ENCODE data around the gene F2RL2. TPM values are rescaled to one million over a fixed set of nuclear protein-coding genes. Genes with fewer than 3 reads are reported as not detected.

Gene F2RL2
- total and polyA plus RNA-seq, 4 donors: 0.08 to 1.3 (median 0.78) TPM

DNA sequence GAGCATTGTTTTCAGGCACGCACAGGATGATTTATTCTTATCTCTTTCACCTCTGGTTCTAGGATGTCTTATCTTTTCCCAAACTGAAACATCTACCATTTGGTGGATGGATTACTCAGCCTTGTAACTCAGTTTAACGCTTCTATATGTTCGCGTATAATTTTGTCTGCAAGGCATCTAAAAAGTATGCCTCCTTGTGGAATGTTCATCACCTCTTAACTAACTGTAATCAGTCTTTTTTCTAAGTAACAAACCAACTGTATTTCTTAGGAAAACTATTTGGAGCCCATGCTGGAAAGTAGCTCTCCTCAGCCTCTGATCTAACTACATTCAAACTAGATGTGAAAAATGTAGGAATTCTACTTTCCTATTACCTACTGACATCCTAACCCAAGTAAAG, 11.5 kb upstream of the F2RL2 start:
- no peak for DNase-seq (ENCODE audit: low spot score)
- no peak overlapping the region for H3K9ac ChIP-seq (ENCODE audit: low read depth in 1 of 2, low read length in 2 of 2)
- no peak for TF ChIP-seq RAD21 (IDR thresholded peaks at IDR 0.05)
- TF ChIP-seq HNF4A (conservative IDR thresholded peaks at IDR 0.05): no peak
- no peak for TF ChIP-seq TAF1 (conservative IDR thresholded peaks at IDR 0.05)
- TF ChIP-seq GABPA (IDR thresholded peaks at IDR 0.05 in 1 of 2, conservative IDR thresholded peaks at IDR 0.05 in 1 of 2): no peak
- TF ChIP-seq JUND (IDR thresholded peaks at IDR 0.05): no peak
- TF ChIP-seq MAX (IDR thresholded peaks at IDR 0.05): no peak
- TF ChIP-seq, protein P1, sequence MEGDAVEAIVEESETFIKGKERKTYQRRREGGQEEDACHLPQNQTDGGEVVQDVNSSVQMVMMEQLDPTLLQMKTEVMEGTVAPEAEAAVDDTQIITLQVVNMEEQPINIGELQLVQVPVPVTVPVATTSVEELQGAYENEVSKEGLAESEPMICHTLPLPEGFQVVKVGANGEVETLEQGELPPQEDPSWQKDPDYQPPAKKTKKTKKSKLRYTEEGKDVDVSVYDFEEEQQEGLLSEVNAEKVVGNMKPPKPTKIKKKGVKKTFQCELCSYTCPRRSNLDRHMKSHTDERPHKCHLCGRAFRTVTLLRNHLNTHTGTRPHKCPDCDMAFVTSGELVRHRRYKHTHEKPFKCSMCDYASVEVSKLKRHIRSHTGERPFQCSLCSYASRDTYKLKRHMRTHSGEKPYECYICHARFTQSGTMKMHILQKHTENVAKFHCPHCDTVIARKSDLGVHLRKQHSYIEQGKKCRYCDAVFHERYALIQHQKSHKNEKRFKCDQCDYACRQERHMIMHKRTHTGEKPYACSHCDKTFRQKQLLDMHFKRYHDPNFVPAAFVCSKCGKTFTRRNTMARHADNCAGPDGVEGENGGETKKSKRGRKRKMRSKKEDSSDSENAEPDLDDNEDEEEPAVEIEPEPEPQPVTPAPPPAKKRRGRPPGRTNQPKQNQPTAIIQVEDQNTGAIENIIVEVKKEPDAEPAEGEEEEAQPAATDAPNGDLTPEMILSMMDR (IDR thresholded peaks at IDR 0.05; ENCODE audit: low read depth, low read length, missing input control): no peak
- TF ChIP-seq EGR1 (IDR thresholded peaks at IDR 0.05; ENCODE audit: low read depth in 2 of 2): no peak
- no peak for TF ChIP-seq FOXA1 (IDR thresholded peaks at IDR 0.05)
- no peak for TF ChIP-seq RXRA (IDR thresholded peaks at IDR 0.05)
- TF ChIP-seq SP1 (IDR thresholded peaks at IDR 0.05): no peak
- TF ChIP-seq HNF4G (IDR thresholded peaks at IDR 0.05): no peak
- peaks cover 0 to 19% (median 14%) of the 10 kb centered on the region in 4 donors for H3K36me3 ChIP-seq (ENCODE audit: control insufficient read depth in 4 of 4, insufficient read depth in 3 of 4, low read depth in 1 of 4, low read length in 3 of 4)
- no peaks in the 10 kb centered on the region for H3K9me3 ChIP-seq (ENCODE audit: control insufficient read depth in 4 of 4, low read length in 3 of 4)
- 72% methylated on average over 4 of the region's 4 CpGs for WGBS
- H3K27ac ChIP-seq (ENCODE audit: low read depth in 1 of 2, low read length in 2 of 2): no peak overlapping the region
- no peaks in the 10 kb centered on the region for H3K27me3 ChIP-seq (ENCODE audit: control insufficient read depth in 4 of 4, insufficient read depth in 4 of 4, low read length in 3 of 4)
- peaks cover 2 to 20% (median 6%) of the 10 kb centered on the region in 4 donors for H3K4me1 ChIP-seq (ENCODE audit: control insufficient read depth in 4 of 4, insufficient read depth in 4 of 4, low read length in 3 of 4)
- no peak overlapping the region for H3K4me3 ChIP-seq (ENCODE audit: low read depth in 1 of 3, low read length in 3 of 3)

DNA sequence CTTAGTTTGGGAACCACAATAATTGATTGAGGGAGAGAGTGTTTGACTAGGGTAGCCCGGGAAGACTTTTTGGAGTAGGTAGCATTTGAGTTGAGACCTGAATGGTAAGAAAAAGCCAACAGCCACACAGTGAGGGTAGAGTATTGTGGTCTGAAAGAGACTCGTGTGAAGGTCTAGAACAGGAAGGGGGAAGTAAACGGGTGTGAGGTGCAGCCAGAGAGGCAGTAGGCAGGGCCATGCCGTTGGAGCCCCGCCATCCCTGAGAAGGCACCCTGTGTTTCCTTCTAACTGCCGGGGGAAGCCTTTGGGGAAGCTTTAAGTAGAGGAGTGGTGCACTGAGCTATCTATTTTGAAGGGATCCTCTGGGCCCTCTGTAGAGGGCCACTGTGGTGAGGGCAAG, 3.5 kb upstream of the F2RL2 start:
- DNase-seq (ENCODE audit: low spot score): no peak
- Histone ChIP-seq H3K9me3 (ENCODE audit: control insufficient read depth in 4 of 4, low read length in 3 of 4) (no peaks in the 10 kb centered on the region), H3K4me3 (ENCODE audit: low read depth in 1 of 3, low read length in 3 of 3) (no peak overlapping the region), H3K4me1 (ENCODE audit: control insufficient read depth in 4 of 4, insufficient read depth in 4 of 4, low read length in 3 of 4) (no peaks in the 10 kb centered on the region), H3K9ac (ENCODE audit: low read depth in 1 of 2, low read length in 2 of 2) (no peak overlapping the region), H3K36me3 (ENCODE audit: control insufficient read depth in 4 of 4, insufficient read depth in 3 of 4, low read depth in 1 of 4, low read length in 3 of 4) (peaks cover 0 to 26% (median 12%) of the 10 kb centered on the region in 4 donors), H3K27ac (ENCODE audit: low read depth in 1 of 2, low read length in 2 of 2) (no peak overlapping the region), H3K27me3 (ENCODE audit: control insufficient read depth in 4 of 4, insufficient read depth in 4 of 4, low read length in 3 of 4) (no peaks in the 10 kb centered on the region)
- 76% methylated on average over 6 of the region's 6 CpGs for WGBS
- TF ChIP-seq TAF1 (conservative IDR thresholded peaks at IDR 0.05) (no peak), SP1 (IDR thresholded peaks at IDR 0.05) (no peak), YY1 (IDR thresholded peaks at IDR 0.05) (no peak), FOXA1 (IDR thresholded peaks at IDR 0.05) (no peak), MAX (IDR thresholded peaks at IDR 0.05) (no peak), RAD21 (IDR thresholded peaks at IDR 0.05) (no peak), HNF4G (IDR thresholded peaks at IDR 0.05) (no peak), HNF4A (conservative IDR thresholded peaks at IDR 0.05) (no peak), EGR1 (IDR thresholded peaks at IDR 0.05; ENCODE audit: low read depth in 2 of 2) (no peak), GABPA (IDR thresholded peaks at IDR 0.05 in 1 of 2, conservative IDR thresholded peaks at IDR 0.05 in 1 of 2) (no peak), FOXA2 (IDR thresholded peaks at IDR 0.05) (no peak), ZBTB33 (IDR thresholded peaks at IDR 0.05) (no peak), NR2F2 (IDR thresholded peaks at IDR 0.05) (no peak), JUND (IDR thresholded peaks at IDR 0.05) (no peak), RXRA (IDR thresholded peaks at IDR 0.05) (no peak)
- TF ChIP-seq, protein P2, sequence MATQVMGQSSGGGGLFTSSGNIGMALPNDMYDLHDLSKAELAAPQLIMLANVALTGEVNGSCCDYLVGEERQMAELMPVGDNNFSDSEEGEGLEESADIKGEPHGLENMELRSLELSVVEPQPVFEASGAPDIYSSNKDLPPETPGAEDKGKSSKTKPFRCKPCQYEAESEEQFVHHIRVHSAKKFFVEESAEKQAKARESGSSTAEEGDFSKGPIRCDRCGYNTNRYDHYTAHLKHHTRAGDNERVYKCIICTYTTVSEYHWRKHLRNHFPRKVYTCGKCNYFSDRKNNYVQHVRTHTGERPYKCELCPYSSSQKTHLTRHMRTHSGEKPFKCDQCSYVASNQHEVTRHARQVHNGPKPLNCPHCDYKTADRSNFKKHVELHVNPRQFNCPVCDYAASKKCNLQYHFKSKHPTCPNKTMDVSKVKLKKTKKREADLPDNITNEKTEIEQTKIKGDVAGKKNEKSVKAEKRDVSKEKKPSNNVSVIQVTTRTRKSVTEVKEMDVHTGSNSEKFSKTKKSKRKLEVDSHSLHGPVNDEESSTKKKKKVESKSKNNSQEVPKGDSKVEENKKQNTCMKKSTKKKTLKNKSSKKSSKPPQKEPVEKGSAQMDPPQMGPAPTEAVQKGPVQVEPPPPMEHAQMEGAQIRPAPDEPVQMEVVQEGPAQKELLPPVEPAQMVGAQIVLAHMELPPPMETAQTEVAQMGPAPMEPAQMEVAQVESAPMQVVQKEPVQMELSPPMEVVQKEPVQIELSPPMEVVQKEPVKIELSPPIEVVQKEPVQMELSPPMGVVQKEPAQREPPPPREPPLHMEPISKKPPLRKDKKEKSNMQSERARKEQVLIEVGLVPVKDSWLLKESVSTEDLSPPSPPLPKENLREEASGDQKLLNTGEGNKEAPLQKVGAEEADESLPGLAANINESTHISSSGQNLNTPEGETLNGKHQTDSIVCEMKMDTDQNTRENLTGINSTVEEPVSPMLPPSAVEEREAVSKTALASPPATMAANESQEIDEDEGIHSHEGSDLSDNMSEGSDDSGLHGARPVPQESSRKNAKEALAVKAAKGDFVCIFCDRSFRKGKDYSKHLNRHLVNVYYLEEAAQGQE (IDR thresholded peaks at IDR 0.05): no peak
- TF ChIP-seq, protein P3, sequence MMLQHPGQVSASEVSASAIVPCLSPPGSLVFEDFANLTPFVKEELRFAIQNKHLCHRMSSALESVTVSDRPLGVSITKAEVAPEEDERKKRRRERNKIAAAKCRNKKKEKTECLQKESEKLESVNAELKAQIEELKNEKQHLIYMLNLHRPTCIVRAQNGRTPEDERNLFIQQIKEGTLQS (IDR thresholded peaks at IDR 0.05): no peak
- TF ChIP-seq, protein P1 (IDR thresholded peaks at IDR 0.05; ENCODE audit: low read depth, low read length, missing input control): no peak

All from liver (tissue), 9 donors.